Measurements from ENCODE around the gene KAT6B. TPM values are rescaled to one million over a fixed set of nuclear protein-coding genes. Genes with fewer than 3 reads are reported as not detected.

KAT6B gene
- total RNA-seq = 136 TPM

DNA sequence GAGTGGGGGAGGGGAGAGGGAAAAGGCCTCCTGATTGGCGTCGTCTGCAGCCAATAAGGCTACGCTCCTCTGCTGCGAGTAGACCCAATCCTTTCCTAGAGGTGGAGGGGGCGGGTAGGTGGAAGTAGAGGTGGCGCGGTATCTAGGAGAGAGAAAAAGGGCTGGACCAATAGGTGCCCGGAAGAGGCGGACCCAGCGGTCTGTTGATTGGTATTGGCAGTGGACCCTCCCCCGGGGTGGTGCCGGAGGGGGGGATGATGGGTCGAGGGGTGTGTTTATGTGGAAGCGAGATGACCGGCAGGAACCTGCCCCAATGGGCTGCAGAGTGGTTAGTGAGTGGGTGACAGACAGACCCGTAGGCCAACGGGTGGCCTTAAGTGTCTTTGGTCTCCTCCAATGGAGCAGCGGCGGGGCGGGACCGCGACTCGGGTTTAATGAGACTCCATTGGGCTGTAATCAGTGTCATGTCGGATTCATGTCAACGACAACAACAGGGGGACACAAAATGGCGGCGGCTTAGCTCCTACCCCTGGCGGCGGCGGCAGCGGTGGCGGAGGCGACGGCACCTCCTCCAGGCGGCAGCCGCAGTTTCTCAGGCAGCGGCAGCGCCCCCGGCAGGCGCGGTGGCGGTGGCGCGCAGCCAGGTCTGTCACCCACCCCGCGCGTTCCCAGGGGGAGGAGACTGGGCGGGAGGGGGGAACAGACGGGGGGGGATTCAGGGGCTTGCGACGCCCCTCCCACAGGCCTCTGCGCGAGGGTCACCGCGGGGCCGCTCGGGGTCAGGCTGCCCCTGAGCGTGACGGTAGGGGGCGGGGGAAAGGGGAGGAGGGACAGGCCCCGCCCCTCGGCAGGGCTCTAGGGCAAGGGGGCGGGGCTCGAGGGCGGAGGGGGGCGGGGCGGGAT is at the start of gene KAT6B:
Gene KAT6B, plus strand, starts transcription at position 459 of the 903 bp plus-strand sequence. CDS start 16,258 bp downstream, outside the sequence.

